GM12892 (cell line): ENCODE results near the gene NPC1L1.

Experiments used
- POLR2A ChIP-seq: IDR thresholded peaks from 2 replicates; pipeline ENCODE4 v1.6.1; 2011; ENCODE audit warnings: low read depth, low read length, control low read depth
- TAF1 ChIP-seq: IDR thresholded peaks from 2 replicates; pipeline ENCODE4 v1.6.1; 2011; ENCODE audit warnings: low read depth, mild to moderate bottlenecking, control low read depth, low read length, borderline replicate concordance

- TF ChIP-seq POLR2A (no peak), TAF1 (no peak)
Measured at GRCh38 chr7:44564606-44565005, 23.5 kb upstream of the NPC1L1 start.
